NCI-H524 treated with DMSO at 0.1 percent for 48 hours (cell line): ENCODE results near the gene PRMT3.
"Not testable (repeated sequence)": the region's sequence is repeated elsewhere in the genome, so short reads cannot be mapped to it uniquely, and the experiment has no call there.

Experiments
- DNase-seq: peaks from one replicate; lab custom pipeline; 2025; lab: John Stamatoyannopoulos, UW

The PRMT3 gene

DNA sequence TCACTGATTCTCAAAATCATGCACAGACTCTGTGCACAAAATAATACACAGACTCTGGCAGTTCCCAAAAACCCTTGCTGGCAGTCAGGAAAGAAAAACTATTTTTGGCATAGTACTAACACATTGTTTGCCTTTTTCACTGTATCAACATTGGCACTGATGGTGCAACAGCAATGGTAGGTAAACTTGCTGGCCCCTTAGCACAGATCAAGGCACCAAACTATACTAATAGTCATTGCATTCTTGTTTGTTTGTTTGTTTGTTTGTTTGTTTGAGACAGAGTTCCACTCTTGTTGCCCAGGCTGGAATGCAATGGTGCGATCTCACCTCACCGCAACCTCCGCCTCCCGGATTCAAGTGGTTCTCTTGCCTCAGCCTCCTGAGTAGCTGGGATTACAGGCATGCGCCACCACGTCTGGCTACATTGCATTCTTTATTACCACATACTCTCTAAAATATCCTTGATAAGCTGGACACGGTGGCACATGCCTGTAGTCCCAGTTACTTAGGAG is 130.9 kb downstream of the PRMT3 start:
- no peak for DNase-seq

DNA sequence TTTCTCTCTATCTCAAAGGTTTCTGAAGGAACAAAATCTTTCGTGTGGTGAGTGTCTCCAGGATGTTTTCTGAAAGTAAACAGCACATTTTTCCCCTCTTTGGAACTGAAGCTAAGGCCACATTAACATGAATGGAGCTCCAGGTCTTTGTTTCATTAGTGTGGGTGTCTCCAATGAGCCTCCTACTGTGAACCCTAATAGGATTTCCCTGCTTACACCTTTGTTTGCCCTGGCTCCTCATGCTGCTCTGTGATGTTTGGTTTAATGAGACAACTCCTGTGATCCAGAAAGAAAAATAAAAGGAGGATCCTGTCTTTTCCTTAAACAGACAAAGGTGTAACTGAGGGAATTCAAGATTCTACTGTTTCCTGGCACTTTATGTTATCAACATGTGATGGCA is 135.0 kb downstream of the PRMT3 start:
- no peak for DNase-seq

DNA sequence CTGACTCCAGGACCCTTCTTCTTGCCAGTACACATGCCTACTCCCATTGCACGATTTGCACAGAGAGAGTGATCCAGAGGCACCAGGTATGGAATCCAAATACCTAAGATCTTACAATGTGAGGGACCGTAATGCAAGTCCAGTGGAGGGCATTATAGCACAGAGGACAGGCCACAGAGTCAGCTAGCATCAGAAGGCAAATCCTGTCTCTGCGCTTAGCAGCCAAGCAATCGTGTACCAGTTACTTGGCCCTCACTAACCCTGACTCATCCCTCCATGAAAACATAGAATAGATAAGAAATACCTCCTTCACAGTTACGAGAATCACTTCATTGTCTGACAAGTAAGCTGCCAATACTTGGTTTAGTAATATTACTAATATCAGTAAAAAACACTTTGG is 142.2 kb downstream of the PRMT3 start:
- no peak for DNase-seq

DNA sequence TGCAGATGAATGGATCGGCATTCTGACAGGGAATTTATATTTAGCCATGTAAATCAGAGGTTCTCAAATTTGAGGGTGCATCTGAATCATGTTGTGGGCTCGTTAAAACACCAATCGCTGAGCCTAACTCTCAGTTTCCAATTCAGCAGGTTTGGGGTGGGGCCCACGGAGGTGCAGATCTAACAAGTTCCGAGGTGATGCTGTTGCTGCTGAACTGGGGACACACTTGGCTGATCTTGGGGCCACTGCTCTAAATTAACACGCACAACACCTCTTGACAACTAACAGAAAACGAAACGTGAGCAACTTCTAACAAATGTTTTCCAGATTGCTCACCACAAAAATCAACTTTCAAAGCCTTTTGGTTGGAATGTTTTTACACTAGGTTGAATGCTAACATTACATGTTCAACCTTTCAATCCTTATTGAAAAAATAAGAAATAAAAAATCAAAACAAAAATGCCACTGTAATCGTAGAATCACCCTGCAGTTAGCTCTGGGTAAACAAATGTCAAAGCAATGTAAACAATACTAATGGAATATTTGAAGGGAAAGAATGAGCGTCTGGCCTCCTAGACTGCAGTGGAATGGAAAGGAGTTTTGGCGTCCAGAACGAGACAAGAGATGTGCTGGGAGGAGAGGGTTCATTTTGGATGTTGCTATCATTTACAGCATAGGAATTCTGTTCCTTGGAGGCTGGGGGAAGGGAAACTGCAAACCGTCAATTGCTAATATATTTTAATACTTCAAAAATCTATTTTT is 143.6 kb downstream of the PRMT3 start:
- no peak for DNase-seq

DNA sequence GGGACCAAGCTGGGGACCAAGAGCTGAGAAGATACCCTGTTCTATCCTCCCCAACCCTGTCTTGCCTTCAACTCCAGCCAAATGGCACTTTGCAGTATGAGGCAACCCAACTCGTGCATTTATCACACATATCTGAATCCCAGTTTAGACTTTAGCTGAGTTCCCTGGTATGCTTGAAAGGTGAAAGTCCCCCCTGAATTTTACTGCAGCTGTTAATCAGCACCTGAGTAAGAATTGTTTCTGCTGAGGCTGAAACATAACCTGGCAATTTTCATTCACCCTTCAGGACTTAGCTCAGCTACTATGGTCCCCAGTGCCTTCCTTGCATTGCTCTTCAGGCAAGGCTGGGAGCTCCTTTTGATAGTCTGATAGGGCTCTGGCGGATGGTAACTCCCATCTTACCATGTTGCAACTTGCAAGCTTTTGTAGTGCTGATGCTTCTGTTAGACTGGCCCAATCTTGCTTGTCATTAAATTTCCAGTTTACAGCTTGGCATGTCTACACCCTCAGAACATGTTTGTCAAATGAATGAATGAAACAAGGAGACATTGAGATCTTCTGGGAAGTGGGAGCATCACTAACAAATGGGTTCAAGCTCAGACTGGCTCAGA is 147.9 kb downstream of the PRMT3 start:
- DNase-seq: no peak

DNA sequence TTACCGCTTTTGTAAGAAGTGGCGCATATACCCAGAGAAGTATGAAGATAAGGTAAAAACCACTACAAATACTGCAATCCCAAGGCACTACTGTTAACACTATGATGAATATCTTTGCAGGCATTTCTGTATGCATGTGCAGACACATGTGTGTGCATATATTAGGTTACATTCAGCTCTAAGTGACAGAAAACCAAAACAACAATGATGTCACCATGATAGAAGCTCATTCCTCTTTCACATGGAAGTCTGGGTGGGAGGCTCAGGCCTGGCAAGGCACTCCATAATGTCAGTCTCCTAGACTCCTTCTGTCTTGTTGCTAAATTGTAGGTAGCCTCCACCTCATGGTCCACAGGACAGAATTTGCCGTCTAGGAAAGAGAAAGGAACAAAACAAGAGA is 148.8 kb downstream of the PRMT3 start:
- no peak for DNase-seq

DNA sequence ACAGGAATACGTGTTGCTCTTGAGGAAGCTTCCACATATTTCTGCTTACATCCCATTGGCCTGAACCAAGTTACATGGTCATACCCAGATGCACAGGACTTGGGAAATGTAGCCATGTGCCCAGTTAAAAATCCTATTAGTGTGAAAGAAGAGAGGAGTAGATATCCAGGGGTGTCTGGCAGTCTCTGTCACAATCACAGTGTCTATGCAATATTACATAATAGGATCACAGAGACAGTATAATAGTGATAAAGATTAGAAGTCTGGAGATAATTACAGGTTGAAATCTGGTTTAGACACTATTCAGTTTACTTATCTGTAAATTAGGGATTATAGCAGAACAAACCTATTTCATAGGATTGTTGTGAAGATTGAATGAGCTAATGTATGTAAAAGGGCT is 149.3 kb downstream of the PRMT3 start:
- no peak for DNase-seq

DNA sequence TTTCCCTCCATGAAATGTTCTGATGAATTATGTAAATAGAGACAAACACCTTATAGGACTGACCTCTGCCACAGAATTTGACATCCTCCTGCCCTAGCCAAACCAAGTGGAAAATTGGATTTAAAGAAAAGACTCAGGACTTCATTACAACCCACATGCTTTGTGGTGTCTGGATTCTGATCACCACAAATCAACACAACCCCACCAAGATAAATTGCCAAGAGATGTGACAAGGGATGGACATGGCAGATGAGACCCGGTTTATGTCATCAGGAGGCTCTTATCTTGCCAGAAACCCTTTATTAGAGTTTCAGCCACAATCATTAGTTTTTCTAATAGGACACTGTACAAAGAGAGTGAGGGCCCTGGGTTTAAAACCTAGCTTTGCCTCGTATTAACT is 154.0 kb downstream of the PRMT3 start:
- no peak for DNase-seq

DNA sequence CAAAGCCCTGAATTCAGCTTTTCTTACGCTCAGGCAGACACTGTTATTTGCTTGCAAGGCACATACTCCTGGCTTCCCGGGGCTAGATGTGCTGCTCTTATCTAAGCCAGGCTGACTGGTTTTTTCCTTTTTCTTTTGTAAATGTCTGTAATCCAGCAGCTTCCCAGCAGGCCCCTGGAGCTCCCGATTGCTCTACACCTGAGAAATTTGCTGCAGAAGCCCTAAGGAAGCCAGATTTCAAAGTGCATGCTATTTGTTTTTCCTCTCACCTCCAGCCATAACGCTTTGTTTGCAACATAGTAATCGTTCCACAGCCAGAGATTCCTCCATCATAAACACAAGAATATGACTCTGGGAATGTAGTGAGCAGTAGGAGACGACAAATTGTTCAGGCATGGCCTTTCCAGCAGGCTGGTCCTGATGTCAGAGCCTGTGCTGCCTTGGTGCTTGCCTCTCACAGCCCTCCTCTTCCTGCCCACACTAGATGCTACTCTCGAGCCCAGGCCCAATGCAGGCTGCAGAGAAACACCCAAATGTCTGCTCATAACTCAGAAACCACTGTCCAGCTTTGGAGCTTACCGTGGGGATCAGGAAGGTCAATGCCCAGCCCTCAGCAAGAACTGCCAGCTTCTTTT is 157.2 kb downstream of the PRMT3 start:
- DNase-seq: no peak

DNA sequence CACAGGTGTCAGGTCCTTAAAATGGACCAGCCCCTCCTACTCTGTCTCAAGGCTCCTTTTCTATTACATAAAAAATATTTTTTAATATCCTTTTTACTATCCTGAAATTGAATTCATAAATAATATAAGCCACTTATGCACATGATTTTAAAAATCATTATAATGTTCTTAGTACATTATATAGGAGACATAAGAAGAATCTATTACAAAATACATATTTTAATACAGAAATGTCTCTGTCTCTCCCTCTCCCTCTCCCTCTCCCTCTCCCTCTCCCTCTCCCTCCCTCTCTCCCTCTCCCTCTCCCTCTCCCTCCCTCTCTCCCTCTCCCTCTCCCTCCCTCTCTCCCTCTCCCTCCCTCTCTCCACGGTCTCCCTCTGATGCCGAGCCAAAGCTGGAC is 159.9 kb downstream of the PRMT3 start:
- DNase-seq: no peak

DNA sequence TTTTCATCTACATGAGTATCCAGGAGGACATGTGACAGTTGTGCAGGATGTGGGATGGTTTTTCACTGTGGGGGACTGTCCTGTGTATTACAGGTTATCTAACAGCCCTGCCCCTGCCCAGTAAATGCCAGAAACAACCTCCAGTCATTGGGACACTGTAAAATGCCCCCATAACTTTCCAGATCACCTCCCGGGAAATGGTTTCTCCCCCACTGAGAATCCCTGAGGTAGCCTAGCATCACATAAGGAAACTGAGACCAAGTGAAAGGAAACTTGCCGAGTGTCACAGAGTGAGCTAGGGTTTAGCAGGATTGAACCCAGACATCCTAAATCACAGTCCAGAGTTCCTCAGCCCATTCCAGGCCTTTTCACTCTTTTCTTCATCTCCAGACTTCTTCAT is 163.6 kb downstream of the PRMT3 start:
- no peak for DNase-seq

DNA sequence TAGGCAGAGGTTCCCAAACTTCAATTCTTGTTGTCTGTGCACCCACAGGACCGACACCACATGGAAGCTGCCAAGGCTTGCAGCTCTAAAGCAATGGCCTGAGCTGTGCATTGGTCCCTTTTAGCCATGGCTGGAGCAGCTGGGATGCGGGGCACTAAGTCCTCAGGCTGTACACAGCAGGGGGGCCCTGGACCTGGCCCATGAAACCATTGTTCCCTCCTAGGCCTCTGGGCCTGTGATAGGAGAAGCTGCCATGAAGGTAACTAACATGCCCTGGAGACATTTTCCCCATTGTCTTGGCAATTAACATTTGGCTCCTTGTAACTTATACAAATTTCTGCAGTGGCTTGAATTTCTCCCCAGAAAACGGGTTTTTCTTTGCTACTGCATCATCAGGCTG is 168.3 kb downstream of the PRMT3 start:
- no peak for DNase-seq

DNA sequence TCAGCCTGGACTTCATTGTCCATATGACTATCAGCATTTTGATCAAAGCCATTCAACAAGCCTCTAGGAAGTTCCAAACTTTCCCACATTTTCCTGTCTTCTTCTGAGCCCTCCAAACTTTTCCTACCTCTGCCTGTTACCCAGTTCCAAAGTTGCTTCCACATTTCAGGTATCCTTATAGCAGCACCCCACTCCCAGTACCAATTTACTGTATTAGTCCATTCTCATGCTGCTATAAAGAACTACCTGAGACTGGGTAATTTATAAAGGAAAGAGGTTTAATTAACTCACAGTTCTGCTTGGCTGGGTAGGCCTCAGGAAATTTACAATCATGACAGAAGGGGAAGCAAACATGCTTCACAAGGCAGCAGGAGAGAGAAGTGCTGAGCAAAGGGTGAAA is 168.9 kb downstream of the PRMT3 start:
- not testable (repeated sequence) for DNase-seq

DNA sequence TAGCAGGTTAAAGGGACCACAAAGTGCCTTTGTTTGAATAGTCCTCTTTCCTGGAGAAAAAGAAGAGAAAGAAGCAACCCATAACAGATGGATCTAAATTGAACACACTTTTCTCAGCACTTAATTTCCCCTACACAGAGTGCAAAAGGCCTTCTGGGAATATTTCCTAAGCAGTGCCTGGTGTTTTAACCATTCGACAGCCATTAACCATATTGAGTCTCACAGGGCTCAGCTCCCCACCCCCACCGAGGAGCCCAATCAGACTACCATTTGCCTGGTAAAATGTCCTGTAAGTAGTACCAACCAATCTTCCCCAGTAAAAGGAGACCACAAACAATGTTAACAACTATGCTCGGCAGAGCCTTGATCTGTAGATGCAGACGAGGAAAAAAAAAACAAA is 171.2 kb downstream of the PRMT3 start:
- DNase-seq: no peak
